Measurements from ENCODE around the gene TCFL5. TPM values are rescaled to one million over a fixed set of nuclear protein-coding genes. Genes with fewer than 3 reads are reported as not detected.

The TCFL5 gene
- total RNA-seq, 1 donor: 19.0 TPM

DNA sequence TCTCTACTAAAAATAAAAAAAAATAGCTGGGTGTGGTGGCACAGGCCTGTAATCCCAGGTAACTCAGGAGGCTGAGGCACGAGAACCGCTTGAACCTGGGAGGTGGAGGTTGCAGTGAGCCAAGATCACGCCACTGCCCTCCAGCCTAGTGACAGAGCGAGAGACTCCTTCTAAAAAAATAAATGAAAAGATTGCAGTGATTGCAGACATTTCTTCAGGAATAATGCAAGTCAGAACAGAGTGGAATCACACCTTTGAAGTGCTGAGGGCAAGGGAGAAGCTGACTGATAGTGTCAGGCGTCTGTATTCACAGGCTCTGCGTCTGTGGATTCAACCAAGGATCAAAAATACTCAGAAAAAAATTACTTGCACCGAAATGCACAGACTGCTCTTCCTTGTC is 2.6 kb upstream of the TCFL5 start:
- H3K4me3 ChIP-seq (ENCODE audit: low read depth, low read length): no peak overlapping the region
- TF ChIP-seq, protein P1, sequence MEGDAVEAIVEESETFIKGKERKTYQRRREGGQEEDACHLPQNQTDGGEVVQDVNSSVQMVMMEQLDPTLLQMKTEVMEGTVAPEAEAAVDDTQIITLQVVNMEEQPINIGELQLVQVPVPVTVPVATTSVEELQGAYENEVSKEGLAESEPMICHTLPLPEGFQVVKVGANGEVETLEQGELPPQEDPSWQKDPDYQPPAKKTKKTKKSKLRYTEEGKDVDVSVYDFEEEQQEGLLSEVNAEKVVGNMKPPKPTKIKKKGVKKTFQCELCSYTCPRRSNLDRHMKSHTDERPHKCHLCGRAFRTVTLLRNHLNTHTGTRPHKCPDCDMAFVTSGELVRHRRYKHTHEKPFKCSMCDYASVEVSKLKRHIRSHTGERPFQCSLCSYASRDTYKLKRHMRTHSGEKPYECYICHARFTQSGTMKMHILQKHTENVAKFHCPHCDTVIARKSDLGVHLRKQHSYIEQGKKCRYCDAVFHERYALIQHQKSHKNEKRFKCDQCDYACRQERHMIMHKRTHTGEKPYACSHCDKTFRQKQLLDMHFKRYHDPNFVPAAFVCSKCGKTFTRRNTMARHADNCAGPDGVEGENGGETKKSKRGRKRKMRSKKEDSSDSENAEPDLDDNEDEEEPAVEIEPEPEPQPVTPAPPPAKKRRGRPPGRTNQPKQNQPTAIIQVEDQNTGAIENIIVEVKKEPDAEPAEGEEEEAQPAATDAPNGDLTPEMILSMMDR (IDR thresholded peaks at IDR 0.05; ENCODE audit: insufficient read depth, low read depth, low read length): no peak
- DNase-seq (ENCODE audit: low read depth): no peak

DNA sequence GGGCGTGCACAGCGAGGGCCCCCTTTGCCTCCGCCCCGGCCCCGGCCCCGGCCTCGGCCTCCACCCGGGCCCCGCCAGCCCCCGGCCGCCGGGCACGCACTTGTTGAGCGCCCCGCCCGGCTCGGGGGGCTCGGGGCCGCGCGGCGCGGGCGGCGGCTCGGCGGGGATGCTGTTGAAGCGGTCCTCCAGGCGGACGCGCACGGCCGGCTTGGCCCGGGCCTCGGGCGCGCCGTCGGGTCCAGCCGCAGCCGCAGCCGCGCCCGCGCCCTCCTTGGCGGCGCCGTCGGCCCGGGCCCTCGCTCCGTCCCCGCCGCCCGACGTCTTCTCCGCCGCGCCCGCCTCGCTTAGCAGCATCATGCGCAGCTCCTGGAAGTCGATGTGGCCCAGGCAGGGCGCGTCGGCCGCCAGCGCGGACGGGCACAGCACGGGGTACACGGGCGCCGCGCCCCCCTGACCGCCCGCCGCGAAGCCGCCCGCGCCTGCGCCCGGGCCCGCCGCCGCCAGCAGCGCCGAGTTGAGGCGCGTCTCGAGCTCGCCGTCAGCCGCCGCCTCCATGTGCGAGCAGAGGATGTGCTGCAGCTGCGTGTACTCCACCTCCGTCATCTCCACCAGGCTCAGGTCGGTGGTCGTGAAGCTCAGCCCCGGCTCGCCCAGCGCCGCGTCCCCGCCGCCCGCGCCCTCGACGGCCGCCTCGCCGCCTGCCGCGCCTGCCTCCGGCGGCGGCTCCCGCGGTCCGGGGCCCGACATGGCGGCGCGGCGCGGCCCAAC is 514 bp downstream of the TCFL5 start:
- peak overlapping the region; percentile 64 for H3K4me3 ChIP-seq (ENCODE audit: low read depth, low read length)
- TF ChIP-seq, protein P1 (IDR thresholded peaks at IDR 0.05; ENCODE audit: insufficient read depth, low read depth, low read length): no peak
- DNase-seq (ENCODE audit: low read depth): peak; percentile 26

DNA sequence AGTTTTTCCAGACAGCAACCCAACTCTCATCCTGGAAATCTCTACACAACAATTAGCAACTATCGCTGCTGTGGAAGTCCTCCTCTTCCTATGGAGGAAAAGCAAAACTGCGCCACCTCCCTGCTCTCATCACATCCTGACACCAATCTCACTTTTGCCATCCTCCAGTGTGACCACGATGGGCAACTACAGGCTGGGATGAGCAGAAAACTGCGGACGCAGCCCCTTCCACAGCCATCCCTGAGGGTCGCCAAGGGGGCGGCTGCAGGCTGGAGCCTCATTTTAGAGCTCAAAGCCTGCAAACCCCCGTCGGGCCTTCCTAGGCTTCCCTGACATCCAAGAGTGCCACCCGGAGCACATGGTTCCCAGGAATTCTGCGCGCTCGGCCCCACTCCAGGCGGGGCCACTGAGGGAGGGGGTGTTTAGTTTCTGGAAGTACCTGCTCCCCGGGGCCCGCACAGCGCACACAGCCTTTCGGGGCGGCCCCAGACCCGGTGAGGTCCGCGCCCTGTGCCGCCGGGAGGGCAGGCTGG is 1.2 kb downstream of the TCFL5 start:
- TF ChIP-seq, protein P1 (IDR thresholded peaks at IDR 0.05; ENCODE audit: insufficient read depth, low read depth, low read length): peak; percentile 25
- peak; percentile 64 for DNase-seq (ENCODE audit: low read depth)
- H3K4me3 ChIP-seq (ENCODE audit: low read depth, low read length): peak overlapping the region; percentile 64

DNA sequence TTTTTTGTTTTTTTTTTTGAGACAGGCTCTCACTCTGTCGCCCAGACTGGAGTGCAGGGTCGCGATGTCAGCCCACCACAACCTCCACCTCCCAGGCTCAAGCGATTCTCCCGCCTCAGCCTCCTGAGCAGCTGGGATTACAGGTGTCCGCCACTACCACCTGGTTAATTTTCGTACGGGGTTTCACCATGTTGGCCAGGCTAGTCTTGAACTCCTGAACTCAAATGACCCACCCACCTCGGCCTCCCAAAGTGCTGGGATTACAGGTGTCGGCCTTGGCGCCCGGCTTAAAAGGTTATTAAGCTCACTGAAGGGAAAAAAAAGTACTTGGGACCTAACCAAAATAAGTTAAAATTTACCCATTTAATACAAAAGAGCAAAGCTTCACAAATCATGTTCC is 1.9 kb downstream of the TCFL5 start:
- TF ChIP-seq, protein P1 (IDR thresholded peaks at IDR 0.05; ENCODE audit: insufficient read depth, low read depth, low read length): no peak
- DNase-seq (ENCODE audit: low read depth): no peak
- H3K4me3 ChIP-seq (ENCODE audit: low read depth, low read length): peak overlapping the region; percentile 64

DNA sequence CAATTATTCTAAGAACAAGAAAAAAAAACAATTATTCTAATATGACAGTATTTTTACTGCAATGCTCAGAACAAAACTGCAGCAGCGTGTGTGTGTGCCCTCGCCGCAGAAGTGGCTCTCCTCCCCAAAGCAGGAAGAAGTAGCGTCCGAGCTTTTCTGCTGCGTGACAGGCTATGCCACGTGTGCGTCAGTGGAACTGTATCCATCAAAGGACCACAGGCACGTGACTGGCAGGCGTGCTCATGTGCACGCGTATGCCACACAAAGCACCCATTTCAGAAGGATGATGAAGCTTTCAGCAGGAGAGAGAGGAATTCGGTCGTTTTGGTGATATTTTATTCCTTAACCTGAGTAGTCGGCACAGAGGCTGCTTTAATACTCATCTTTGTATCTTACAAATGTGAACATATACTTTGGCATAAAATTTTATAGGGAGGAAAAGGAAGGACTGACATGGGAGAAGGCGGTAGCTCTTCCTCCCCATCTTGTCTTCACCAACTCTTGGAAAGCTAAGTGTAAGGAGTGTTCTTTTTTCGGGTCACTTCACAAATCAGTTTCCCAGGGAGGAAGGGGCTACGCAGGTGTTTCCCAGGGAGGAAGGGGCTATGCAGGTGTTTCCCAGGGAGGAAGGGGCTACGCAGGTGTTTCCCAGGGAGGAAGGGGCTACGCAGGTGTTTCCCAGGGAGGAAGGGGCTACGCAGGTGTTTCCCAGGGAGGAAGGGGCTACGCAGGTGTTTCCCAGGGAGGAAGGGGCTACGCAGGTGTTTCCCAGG is 3.4 kb downstream of the TCFL5 start:
- TF ChIP-seq, protein P1 (IDR thresholded peaks at IDR 0.05; ENCODE audit: insufficient read depth, low read depth, low read length): no peak
- no peak for DNase-seq (ENCODE audit: low read depth)
- H3K4me3 ChIP-seq (ENCODE audit: low read depth, low read length): no peak overlapping the region

DNA sequence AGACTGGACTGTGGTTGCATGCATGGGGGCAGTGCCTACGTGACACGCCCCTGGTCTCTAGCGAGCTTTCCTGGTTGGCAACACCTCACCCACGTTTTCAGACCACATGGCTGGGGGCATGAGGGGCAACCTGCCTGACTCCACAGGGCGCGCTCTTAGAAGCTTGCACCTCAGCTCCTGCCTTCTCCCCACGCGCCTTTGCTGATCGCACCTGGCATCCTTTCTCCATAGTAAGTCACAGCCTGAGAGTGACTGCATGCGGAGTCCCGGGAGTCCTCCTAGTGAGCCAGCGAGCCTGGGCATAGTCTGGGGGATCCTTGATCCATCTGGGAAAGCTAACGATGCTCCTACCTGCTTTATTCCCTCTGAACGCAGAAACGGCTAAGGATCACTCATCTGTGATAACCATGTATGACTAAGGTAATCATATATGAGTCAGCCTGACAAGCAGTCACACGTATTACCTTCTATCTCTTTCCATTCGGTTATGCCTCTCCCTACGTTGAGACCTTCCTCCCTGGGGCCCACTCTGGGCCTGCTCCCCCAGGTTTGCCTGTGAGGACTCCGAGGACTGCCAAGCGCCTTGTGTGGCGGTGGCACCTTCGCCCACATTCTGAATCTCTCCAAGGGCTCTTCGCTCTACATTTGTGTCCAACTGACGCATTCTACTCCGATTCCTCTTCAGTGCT is 4.5 kb downstream of the TCFL5 start:
- no peak for DNase-seq (ENCODE audit: low read depth)
- no peak overlapping the region for H3K4me3 ChIP-seq (ENCODE audit: low read depth, low read length)
- TF ChIP-seq, protein P1 (IDR thresholded peaks at IDR 0.05; ENCODE audit: insufficient read depth, low read depth, low read length): no peak

All from fibroblast of villous mesenchyme (primary cell).